ENCODE data around the gene CAGE1.

- TF ChIP-seq CTCF (conservative IDR thresholded peaks at IDR 0.05; ENCODE audit: low read length), result no peak
- no peak for TF ChIP-seq EZH2phosphoT487 (IDR thresholded peaks at IDR 0.05; ENCODE audit: borderline replicate concordance, low read depth, low read length)
These were observed 28.1 kb upstream of the CAGE1 start for GRCh38 chr6:7417684-7418083.

Measured in OCI-LY7 (cell line).